HK-2 (cell line): ENCODE measurements around the gene USE1.
"Not testable (repeated sequence)": the region's sequence is repeated elsewhere in the genome, so short reads cannot be mapped to it uniquely, and the experiment has no call there.

ENCODE experiments used
- DNase-seq: peaks from one replicate; pipeline ENCODE4 v3.0.0-alpha.2; 2018; ENCODE audit not compliant: unreplicated experiment

The USE1 gene

GRCh38 chr19:17215127-17215971 lies at the start of gene USE1:
TSS of gene USE1 (plus strand) at chr19:17215357. CDS start at chr19:17215406, 49 bp downstream.
- DNase-seq: peak; percentile 89

- no peak for DNase-seq
Observed at GRCh38 chr19:17165715-17166114, 49.4 kb upstream of the USE1 start.

- DNase-seq: no peak
Observed at GRCh38 chr19:17170538-17171297, 44.4 kb upstream of the USE1 start.

- DNase-seq: no peak
Observed at GRCh38 chr19:17171874-17172273, 43.3 kb upstream of the USE1 start.

- no peak for DNase-seq
Observed at GRCh38 chr19:17172624-17173345, 42.4 kb upstream of the USE1 start.

GRCh38 chr19:17178291-17178690 lies 36.9 kb upstream of the USE1 start:
- DNase-seq: no peak

GRCh38 chr19:17180997-17181702 lies 34.0 kb upstream of the USE1 start:
- DNase-seq: no peak

- no peak for DNase-seq
Observed at GRCh38 chr19:17183271-17183761, 31.8 kb upstream of the USE1 start.

GRCh38 chr19:17183858-17184321 lies 31.3 kb upstream of the USE1 start:
- no peak for DNase-seq

- no peak for DNase-seq
Observed at GRCh38 chr19:17184371-17184841, 30.8 kb upstream of the USE1 start.

- DNase-seq: no peak
Observed at GRCh38 chr19:17185590-17185989, 29.6 kb upstream of the USE1 start.

- DNase-seq: not testable (repeated sequence)
Observed at GRCh38 chr19:17191736-17192135, 23.4 kb upstream of the USE1 start.

GRCh38 chr19:17192751-17193150 lies 22.4 kb upstream of the USE1 start:
- no peak for DNase-seq

GRCh38 chr19:17194608-17195007 lies 20.5 kb upstream of the USE1 start:
- no peak for DNase-seq

- no peak for DNase-seq
Observed at GRCh38 chr19:17195106-17195505, 20.1 kb upstream of the USE1 start.

GRCh38 chr19:17196610-17197009 lies 18.5 kb upstream of the USE1 start:
- DNase-seq: no peak

- DNase-seq: no peak
Observed at GRCh38 chr19:17197666-17198065, 17.5 kb upstream of the USE1 start.

- DNase-seq: no peak
Observed at GRCh38 chr19:17200408-17201079, 14.6 kb upstream of the USE1 start.

- DNase-seq: no peak
Observed at GRCh38 chr19:17202249-17202648, 12.9 kb upstream of the USE1 start.

- DNase-seq: no peak
Observed at GRCh38 chr19:17202713-17203112, 12.4 kb upstream of the USE1 start.
